GM19463 (cell line): ENCODE results near the gene MGAT2.
"Not testable (repeated sequence)": the region's sequence is repeated elsewhere in the genome, so short reads cannot be mapped to it uniquely, and the experiment has no call there.

Experiments used
- ATAC-seq: cut with Tn5 transposase; IDR thresholded peaks from one replicate; pipeline ENCODE4 v1.9.1; 2021; ENCODE audit warnings: mild to moderate bottlenecking, moderate library complexity; ENCODE audit not compliant: unreplicated experiment

The MGAT2 gene

DNA sequence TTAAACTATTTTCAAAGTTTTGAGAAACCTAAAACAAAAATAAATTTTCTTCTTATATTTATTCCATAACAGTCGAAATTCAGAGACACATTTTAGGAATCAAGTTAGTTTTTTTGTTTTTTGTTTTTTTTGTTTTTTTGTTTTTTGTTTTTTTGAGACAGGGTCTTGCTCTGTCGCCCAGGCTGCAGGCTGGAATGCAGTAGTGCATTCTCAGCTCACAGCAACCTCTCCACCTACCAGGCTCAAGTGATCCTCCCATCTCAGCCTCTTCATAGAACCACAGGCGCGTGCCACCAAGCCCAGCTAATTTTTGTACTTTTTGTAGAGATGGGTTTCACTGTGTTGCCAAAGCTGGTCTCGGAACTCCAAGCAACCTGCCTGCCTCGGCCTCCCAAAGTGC lies 32.9 kb downstream of the MGAT2 start:
- no peak for ATAC-seq

DNA sequence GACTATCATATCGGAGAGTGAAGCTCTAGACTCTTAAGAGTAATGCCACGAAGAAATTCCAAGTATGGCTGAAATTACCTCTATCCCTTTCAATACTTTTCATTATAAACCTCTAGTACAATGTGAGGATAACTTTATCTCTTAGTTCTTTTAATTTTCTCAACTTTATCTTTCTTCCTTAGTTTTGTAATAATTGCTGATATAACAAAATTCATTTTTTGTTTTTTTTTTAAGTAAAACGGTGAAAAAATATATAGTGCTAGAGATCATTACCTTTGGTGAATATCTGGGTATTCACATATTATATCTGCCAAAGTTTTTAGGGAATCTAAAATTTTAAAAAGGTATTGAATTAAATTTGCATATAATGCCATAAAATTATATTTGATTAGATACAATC lies 33.9 kb downstream of the MGAT2 start:
- ATAC-seq: no peak

- not testable (repeated sequence) for ATAC-seq
Measured at GRCh38 chr14:49657500-49657899, 36.9 kb downstream of the MGAT2 start.

- ATAC-seq: no peak
Measured at GRCh38 chr14:49659526-49660455, 39.2 kb downstream of the MGAT2 start.

GRCh38 chr14:49670475-49670874 lies 49.9 kb downstream of the MGAT2 start:
- ATAC-seq: no peak
